Measurements from ENCODE around the gene RIMS4. TPM values are rescaled to one million over a fixed set of nuclear protein-coding genes. Genes with fewer than 3 reads are reported as not detected.

The RIMS4 gene
- total RNA-seq, 2 experiments from 2014 or later: 0.08 TPM; not detected in 1

DNA sequence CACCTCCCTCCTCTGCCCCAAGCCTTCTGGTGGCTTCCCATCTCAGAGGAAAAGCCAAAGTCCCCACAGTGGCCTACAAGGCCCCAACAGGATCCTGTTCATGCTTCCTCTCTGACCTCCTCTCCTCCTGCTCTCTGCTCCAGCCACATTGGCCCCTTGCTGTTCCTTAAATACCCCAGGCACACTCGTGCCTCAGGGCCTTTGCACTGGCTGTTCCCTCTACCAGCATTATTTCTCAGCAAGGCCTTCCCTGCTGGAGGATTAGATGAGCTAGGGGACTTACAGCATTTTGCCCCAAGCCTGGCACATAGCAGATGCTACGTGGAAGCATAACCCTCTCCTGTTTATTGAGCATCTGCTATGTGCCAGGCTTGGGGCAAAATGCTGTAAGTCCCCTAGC, 87.4 kb downstream of the RIMS4 start:
- H3K4me1 Mint-ChIP-seq: peaks cover 5% of the 10 kb centered on the region
- H3K9me3 Mint-ChIP-seq: no peaks in the 10 kb centered on the region
- DNase-seq: no peak
- H3K36me3 Mint-ChIP-seq: no peaks in the 10 kb centered on the region
- no peak overlapping the region for H3K27ac Mint-ChIP-seq
- no peak overlapping the region for H3K4me3 Mint-ChIP-seq
- H3K27me3 Mint-ChIP-seq: no peaks in the 10 kb centered on the region

DNA sequence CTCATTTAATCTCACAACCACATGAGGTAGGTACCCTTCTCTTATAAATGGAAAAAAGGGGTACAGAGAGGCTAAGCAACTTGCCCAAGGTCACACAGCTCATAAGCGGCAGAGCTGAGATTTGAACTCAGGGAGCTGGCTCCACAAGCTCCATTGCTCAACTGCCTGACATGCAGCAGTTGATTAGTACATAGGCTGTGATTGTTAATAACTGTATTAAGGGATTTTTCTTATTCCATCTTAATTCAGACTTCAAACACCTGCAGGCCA, 88.6 kb downstream of the RIMS4 start:
- H3K9me3 Mint-ChIP-seq: no peaks in the 10 kb centered on the region
- peaks cover 5% of the 10 kb centered on the region for H3K4me1 Mint-ChIP-seq
- H3K27ac Mint-ChIP-seq: no peak overlapping the region
- DNase-seq: no peak
- no peaks in the 10 kb centered on the region for H3K36me3 Mint-ChIP-seq
- no peak overlapping the region for H3K4me3 Mint-ChIP-seq
- H3K27me3 Mint-ChIP-seq: no peaks in the 10 kb centered on the region

DNA sequence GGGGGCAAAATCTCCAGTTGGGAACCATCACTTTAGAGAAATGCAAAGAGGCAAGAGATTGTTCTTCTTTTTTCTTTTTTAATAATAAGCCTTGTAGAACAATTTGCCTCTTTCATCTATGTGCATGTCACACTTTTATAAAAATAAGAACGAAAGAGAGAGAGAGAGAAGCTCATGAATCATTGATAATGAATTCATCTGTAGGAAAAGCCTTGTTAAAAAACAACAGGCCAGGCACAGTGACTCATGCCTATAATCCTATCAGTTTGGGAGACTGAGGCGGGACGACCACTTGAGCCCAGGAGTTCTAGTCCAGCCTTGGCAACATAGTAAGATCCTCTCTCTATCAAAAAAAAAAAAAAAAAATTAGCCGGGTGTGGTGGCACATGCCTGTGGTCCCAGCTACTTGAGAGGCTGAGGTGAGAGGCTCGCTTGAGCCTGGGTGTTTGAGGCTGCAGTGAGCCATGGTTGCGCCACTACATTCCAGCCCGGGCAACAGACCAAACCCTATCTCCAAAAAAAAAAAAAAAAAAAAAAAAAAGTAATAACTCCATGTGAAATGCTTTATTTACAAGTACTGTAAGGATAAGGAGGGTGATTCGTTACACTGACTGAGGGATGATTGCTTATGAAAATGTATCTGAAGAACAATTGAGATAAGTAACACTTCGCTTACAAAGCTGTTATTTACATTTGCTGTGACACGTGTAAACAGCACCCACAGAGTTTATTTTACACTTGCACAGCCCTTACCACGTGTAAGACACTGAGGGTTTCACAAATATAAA, 89.2 kb downstream of the RIMS4 start:
- Mint-ChIP-seq H3K4me1 (peaks cover 5% of the 10 kb centered on the region), H3K27me3 (no peaks in the 10 kb centered on the region), H3K27ac (no peak overlapping the region), H3K36me3 (no peaks in the 10 kb centered on the region), H3K4me3 (no peak overlapping the region), H3K9me3 (no peaks in the 10 kb centered on the region)
- no peak for DNase-seq

DNA sequence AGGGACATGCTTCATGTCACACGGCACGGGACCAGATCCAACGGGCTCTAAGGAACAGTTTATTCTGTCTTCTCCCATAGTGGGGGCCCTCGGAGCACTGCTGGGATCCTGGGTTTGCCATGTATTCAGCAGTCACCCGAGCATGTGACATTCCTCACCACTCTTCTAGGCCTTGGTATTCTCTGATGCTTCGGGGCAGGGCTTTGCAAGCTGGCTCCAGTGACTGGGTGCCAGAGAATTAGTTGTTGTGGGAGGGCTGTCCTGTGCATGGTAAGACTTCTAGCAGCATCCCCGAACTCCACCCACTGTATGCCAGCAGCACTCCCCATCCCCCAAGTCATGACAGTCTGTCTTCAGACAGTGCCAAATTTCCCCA, 89.7 kb downstream of the RIMS4 start:
- Mint-ChIP-seq H3K27me3 (no peaks in the 10 kb centered on the region), H3K27ac (no peak overlapping the region), H3K4me1 (peaks cover 5% of the 10 kb centered on the region), H3K36me3 (no peaks in the 10 kb centered on the region), H3K9me3 (no peaks in the 10 kb centered on the region), H3K4me3 (no peak overlapping the region)
- DNase-seq: no peak

DNA sequence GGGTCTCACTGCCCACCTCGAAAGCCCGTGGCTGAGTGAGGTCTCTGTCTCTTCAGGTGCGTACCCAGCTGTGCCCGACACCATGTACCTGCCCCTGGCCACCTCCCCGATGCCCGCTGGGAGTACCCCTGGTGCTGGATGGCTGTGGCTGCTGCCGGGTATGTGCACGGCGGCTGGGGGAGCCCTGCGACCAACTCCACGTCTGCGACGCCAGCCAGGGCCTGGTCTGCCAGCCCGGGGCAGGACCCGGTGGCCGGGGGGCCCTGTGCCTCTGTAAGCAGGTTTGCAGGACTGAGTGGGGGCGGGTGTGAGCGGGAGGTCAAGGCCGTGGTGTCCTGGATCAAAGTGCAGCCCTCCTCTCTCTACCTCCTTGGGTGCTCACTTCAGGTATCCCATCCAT, 90.5 kb downstream of the RIMS4 start:
- H3K36me3 Mint-ChIP-seq: no peaks in the 10 kb centered on the region
- peaks cover 5% of the 10 kb centered on the region for H3K4me1 Mint-ChIP-seq
- no peaks in the 10 kb centered on the region for H3K27me3 Mint-ChIP-seq
- H3K4me3 Mint-ChIP-seq: no peak overlapping the region
- no peaks in the 10 kb centered on the region for H3K9me3 Mint-ChIP-seq
- no peak for DNase-seq
- no peak overlapping the region for H3K27ac Mint-ChIP-seq

DNA sequence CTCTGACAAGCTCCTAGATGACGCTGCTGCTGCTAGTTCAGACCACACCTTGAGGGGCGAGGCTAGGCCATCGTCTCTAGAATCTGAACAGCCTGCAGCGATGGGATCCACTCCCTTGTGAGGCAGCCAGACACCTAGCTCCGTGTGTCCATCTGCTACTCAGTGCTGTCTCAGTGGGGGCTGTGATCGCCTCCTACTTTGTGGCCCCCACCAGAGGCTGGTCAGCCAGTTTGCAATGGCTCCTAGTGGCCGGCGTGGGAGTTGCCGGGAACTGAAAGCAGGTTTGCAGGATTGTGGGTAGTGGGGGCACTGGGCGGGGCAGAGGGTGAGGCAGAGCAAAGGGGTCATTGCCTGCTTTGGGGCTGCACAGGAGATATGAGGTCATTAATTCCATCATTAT, 92.4 kb downstream of the RIMS4 start:
- no peak overlapping the region for H3K4me3 Mint-ChIP-seq
- no peaks in the 10 kb centered on the region for H3K27me3 Mint-ChIP-seq
- no peak for DNase-seq
- H3K36me3 Mint-ChIP-seq: no peaks in the 10 kb centered on the region
- no peaks in the 10 kb centered on the region for H3K9me3 Mint-ChIP-seq
- no peak overlapping the region for H3K27ac Mint-ChIP-seq
- H3K4me1 Mint-ChIP-seq: no peaks in the 10 kb centered on the region

DNA sequence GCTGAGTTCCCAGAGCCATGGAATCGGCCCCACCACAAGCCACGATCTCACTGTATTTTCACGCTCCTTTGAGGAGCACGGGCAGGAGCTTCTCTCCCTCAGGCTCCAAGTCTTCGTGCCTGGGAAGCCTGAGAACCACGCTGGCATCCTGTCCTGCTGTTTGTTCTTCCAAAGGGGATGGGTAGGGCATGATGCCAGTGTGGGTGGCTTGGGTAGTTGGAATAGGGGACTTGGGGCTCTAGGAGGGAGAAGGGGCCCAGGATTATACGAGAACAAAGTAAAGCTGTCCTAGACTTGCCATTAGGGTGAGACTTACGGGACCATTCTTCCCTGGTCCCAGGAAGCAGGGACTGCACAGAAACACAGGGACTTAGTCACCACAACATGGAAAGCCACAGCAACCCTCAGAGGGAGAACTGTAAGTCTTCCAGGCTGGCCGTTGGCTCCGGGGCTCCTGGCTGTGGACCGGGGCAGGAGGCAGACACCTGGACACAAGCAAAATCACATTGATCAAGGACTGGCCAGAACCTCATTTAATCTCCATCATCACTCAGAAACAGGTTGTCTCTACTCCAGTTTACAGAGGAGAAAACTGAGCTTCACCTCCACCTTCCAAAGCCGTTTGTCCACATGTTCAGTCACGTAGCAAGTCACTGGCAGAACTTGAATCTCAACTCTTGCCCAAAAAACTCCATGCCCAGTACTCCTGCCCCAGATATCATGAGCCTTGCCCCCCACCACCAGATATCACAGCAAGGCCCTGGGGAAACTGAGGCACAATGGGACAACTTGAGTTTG, 93.8 kb downstream of the RIMS4 start:
- Mint-ChIP-seq H3K27ac (no peak overlapping the region), H3K36me3 (no peaks in the 10 kb centered on the region), H3K9me3 (no peaks in the 10 kb centered on the region), H3K27me3 (no peaks in the 10 kb centered on the region), H3K4me3 (no peak overlapping the region), H3K4me1 (no peaks in the 10 kb centered on the region)
- no peak for DNase-seq

DNA sequence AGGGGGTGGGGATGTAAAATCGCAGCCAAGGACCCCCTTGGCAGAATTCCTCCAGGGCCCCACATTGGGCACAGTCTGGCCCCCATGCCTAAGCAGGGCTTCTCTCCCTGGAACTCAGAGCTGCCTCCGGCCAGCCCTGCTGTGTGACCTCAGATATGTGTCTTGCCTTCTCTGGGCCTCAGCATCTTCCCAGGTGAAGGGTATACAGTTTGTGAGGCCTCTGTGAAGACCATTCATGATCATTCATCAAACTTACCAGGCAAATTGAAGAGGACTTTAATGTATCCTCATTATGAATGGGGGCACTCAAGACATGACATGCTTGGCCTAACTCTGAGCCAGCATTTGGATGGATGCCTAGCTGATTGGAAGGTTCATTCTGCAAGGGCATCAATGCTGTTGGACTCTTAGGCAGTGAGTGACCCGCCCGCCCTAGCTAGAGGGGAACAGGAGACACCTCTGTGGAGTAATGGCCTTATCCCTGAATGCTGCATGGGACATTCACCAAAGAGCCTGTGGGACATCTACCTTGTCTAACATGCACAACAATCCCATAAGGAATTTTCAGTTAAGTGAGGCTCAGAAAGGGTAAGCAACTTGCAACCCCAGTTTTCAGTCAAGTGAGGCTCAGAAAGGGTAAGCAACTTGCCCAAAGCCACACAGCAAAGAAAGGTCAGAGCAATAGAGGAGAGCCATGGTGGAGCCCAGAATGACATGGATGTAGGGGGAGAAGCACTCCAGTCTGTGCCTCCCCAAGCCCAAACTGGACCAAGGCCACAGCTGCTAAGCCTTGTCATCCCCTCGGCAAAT, 94.6 kb downstream of the RIMS4 start:
- H3K27me3 Mint-ChIP-seq: no peaks in the 10 kb centered on the region
- H3K27ac Mint-ChIP-seq: no peak overlapping the region
- no peak overlapping the region for H3K4me3 Mint-ChIP-seq
- H3K36me3 Mint-ChIP-seq: no peaks in the 10 kb centered on the region
- H3K9me3 Mint-ChIP-seq: no peaks in the 10 kb centered on the region
- no peak for DNase-seq
- H3K4me1 Mint-ChIP-seq: no peaks in the 10 kb centered on the region

DNA sequence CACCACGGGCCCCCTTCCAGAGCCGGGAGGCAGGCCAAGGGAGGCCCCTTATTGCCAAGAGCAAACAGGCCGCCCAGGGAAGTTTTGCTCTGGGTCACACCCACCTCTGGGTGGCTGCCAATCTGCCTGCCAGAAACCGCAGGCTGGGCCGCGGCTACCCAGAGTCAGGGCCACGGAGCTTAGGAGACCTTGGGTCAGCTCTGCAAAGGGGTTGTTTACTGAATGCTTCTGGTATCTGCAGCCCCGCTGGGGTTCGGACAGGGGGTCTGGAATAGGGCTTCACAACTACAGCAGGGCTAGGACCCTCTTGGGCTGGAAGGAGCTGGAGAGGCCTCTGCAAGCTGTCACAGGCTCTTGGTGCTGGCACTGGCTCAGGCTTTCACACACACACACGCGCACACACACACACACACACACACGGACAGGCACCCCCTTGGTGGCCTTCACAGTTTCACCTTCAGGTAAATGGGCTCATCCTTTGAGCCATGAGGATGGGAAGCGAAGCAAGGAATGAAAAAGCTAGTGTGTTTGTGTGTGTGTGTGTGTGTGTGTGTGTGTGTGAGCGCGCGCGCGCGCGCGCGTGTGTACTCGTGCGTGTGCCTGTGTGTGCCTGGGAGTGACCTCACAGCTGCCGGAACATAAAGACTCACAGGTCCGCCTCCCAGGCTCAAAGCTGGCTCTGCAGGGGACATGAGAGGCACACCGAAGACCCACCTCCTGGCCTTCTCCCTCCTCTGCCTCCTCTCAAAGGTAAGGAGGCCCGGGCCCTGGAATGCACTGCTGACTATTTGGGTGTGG, 95.4 kb downstream of the RIMS4 start, which contains the start of gene CCN5:
CCN5 (plus strand) TSS at position 669 of the 798 bp plus-strand sequence; CDS start at position 691, 22 bp downstream.
- Mint-ChIP-seq H3K4me3 (no peak within 1 kb of the TSS), H3K36me3 (no peaks in the 10 kb centered on the region), H3K4me1 (no peaks in the 10 kb centered on the region), H3K27me3 (no peaks in the 10 kb centered on the region), H3K9me3 (no peaks in the 10 kb centered on the region), H3K27ac (no peak within 1 kb of the TSS)
- DNase-seq: peak; percentile 12

DNA sequence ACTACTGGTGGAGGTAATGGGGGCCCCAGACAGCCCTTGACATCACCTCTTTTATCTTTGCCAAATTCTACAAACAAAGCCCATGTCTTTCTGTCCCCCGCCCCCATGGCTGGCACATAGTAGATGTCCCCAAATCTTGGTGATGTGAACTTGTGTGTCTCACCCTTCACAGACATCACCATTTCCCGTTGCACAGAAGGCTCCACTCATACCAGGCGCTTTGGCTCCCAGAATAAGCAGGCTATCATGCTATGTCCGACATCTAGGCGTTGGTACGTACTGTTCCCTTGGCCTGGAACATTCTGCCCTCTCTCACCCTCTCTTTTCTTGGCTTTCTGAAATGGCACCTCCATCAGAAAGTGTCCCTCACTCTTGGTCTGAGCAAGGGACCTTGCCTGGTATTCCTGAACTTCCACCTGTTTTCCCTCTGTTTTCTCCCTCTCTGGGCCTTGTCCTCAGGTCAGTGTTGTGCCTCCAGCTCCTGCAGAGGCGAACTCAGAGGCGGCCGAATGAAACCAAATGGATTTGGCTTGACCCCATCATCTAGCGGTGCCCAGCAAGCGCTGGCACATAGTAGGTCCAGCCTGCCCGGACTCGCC, 96.1 kb downstream of the RIMS4 start:
- Mint-ChIP-seq H3K27me3 (no peaks in the 10 kb centered on the region), H3K4me3 (no peak overlapping the region), H3K27ac (no peak overlapping the region), H3K4me1 (no peaks in the 10 kb centered on the region), H3K9me3 (no peaks in the 10 kb centered on the region), H3K36me3 (no peaks in the 10 kb centered on the region)
- no peak for DNase-seq

DNA sequence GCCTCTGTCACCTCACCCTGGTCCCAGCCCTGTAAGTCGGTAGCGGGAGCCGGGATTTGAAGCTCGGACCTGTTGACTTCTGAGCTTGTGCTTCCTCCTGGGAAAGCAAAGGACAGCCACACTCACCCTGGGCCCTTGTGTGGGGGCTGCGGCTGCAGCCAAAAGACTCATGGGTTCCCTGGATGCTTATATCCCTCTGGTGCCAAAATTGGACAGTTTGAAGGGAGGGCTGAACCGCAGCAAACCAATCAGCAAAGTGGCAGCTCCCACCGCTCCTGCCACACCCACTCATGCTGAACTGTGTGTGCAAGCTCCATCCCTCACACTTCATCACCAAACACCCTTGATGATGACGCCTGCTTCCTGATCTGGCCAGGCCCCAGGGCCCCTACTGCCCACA, 99.1 kb downstream of the RIMS4 start:
- Mint-ChIP-seq H3K9me3 (no peaks in the 10 kb centered on the region), H3K4me3 (no peak overlapping the region), H3K27me3 (no peaks in the 10 kb centered on the region), H3K4me1 (no peaks in the 10 kb centered on the region), H3K27ac (no peak overlapping the region), H3K36me3 (no peaks in the 10 kb centered on the region)
- DNase-seq: no peak

DNA sequence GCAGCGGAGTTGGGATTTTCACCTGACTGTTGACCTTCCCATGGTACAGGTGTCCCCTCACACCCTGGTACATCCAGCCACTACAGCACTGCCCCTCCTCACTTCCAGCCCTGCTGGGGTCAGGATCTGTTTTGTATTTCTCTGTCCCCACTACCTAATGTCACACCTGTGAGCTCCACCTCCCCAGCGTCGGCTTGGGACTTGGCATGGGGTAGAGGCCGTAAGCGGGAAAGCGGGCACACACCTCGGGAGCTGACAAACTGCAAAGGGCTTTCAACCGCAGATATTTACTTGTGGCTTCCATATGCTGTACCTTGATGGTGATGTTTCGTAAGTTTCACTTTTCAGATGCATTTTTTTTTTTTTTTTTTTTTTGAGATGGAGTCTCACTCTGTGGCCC, 100.5 kb downstream of the RIMS4 start:
- H3K27me3 Mint-ChIP-seq: no peaks in the 10 kb centered on the region

DNA sequence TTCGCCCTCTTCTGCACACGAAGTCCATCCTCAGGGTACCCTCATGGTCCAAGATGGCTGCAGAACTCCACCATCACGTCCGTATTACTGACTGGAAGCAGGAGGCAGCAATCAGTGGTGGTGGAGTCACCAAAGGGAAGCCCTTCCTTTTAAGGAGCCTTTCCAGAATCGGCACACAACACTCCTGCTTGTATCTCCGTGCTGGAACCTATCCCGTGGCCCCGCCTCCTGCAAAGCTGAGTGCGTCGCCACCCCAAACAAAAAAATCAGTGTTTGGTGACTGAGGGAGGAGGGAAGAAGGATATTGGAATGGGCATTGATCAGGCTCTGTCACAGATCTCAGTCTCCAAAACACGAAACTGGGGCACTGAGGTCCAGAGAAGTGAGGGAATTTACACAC, 101.0 kb downstream of the RIMS4 start:
- Mint-ChIP-seq H3K9me3 (no peaks in the 10 kb centered on the region), H3K36me3 (no peaks in the 10 kb centered on the region), H3K27me3 (no peaks in the 10 kb centered on the region), H3K4me3 (no peak overlapping the region), H3K4me1 (no peaks in the 10 kb centered on the region), H3K27ac (no peak overlapping the region)
- no peak for DNase-seq

More for the DNA sequence above, 100.5 kb downstream of the RIMS4 start:
- no peak overlapping the region for H3K4me3 Mint-ChIP-seq
- H3K36me3 Mint-ChIP-seq: no peaks in the 10 kb centered on the region
- H3K9me3 Mint-ChIP-seq: no peaks in the 10 kb centered on the region
- H3K27ac Mint-ChIP-seq: no peak overlapping the region
- no peak for DNase-seq
- no peaks in the 10 kb centered on the region for H3K4me1 Mint-ChIP-seq

DNA sequence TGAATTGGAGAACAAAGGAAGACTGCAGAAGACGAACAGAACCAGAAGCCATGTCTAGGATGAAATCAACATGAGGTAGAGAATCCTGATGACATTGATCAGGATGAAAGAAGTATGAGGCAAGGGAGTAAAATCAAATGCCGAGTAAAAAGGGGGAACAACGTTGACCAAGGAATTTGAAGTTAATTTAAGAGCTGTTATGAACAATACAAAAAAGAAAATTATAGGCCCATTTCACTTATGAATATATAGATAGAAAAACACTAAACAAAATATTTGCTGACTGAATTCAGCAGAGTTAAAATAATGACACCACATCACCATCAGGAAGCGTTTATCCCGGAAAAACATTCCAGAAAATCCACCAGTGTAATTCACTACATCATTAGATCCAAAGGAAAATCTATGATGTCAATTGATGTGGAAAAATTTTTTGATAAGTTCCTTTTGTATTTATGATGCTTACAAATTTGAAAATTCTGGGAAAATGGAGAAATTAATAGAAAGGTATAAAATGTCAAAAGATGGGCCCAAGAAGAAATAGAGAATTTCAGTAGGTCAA, 103.2 kb downstream of the RIMS4 start:
- no peaks in the 10 kb centered on the region for H3K27me3 Mint-ChIP-seq
- H3K4me1 Mint-ChIP-seq: no peaks in the 10 kb centered on the region
- H3K9me3 Mint-ChIP-seq: no peaks in the 10 kb centered on the region
- H3K27ac Mint-ChIP-seq: no peak overlapping the region
- no peak overlapping the region for H3K4me3 Mint-ChIP-seq
- no peak for DNase-seq
- no peaks in the 10 kb centered on the region for H3K36me3 Mint-ChIP-seq

Measured in activated naive CD8-positive, alpha-beta T cell treated with anti-CD3 and anti-CD28 coated beads for 36 hours (primary cell).